NCI-H345 treated with DMSO at 0.1 percent for 48 hours (cell line): ENCODE measurements around the gene PCDHGA11.
"Not testable (repeated sequence)": the region's sequence is repeated elsewhere in the genome, so short reads cannot be mapped to it uniquely, and the experiment has no call there.

Source experiments
- DNase-seq: peaks from one replicate; lab custom pipeline; 2025; ENCODE audit not compliant: unreplicated experiment; lab: John Stamatoyannopoulos, UW

The PCDHGA11 gene

GRCh38 chr5:141398608-141399007 lies 22.2 kb upstream of the PCDHGA11 start:
- no peak for DNase-seq

GRCh38 chr5:141399555-141400258 lies 21.1 kb upstream of the PCDHGA11 start:
- no peak for DNase-seq

- no peak for DNase-seq
Measured at GRCh38 chr5:141402553-141403243, 18.2 kb upstream of the PCDHGA11 start, which contains the start of gene PCDHGA9. Gene PCDHGA9 (plus strand): TSS chr5:141402778. CDS start chr5:141402953, 175 bp downstream.

- DNase-seq, result no peak
Measured at GRCh38 chr5:141403387-141403786, 17.5 kb upstream of the PCDHGA11 start.

GRCh38 chr5:141407790-141408505 lies 12.9 kb upstream of the PCDHGA11 start, which contains the start of gene PCDHGB6:
Gene PCDHGB6 (plus strand): TSS chr5:141408021. CDS start chr5:141408203, 182 bp downstream.
- DNase-seq, result not testable (repeated sequence)

GRCh38 chr5:141409598-141410306 lies 11.1 kb upstream of the PCDHGA11 start:
- DNase-seq, result no peak

- DNase-seq, result no peak
Measured at GRCh38 chr5:141411575-141411974, 9.3 kb upstream of the PCDHGA11 start.

GRCh38 chr5:141412854-141413539 lies 7.9 kb upstream of the PCDHGA11 start, which contains the start of gene PCDHGA10:
Gene PCDHGA10 (plus strand): TSS chr5:141412987. CDS start chr5:141413176, 189 bp downstream.
- no peak for DNase-seq

GRCh38 chr5:141413540-141414069 lies 7.2 kb upstream of the PCDHGA11 start:
- DNase-seq, result no peak

GRCh38 chr5:141414548-141415274 lies 6.1 kb upstream of the PCDHGA11 start:
- DNase-seq, result not testable (repeated sequence)

- not testable (repeated sequence) for DNase-seq
Measured at GRCh38 chr5:141415275-141415618, 5.6 kb upstream of the PCDHGA11 start.

GRCh38 chr5:141417494-141418172 lies 3.2 kb upstream of the PCDHGA11 start, which contains the start of gene PCDHGB7:
Gene PCDHGB7 (plus strand): TSS chr5:141417677. CDS start chr5:141417860, 183 bp downstream.
- not testable (repeated sequence) for DNase-seq

- DNase-seq, result no peak
Measured at GRCh38 chr5:141419074-141419880, 1.6 kb upstream of the PCDHGA11 start.

GRCh38 chr5:141421489-141421855 lies 621 bp downstream of the PCDHGA11 start:
- no peak for DNase-seq

GRCh38 chr5:141422742-141423291 lies 2.0 kb downstream of the PCDHGA11 start:
- DNase-seq, result no peak

- DNase-seq, result no peak
Measured at GRCh38 chr5:141427783-141428426, 7.1 kb downstream of the PCDHGA11 start.
